Measurements from ENCODE around the gene EDRF1.

Gene EDRF1

GRCh38 chr10:125785791-125786190 is 66.3 kb downstream of the EDRF1 start:
- ChIA-PET CTCF (interaction anchor here (0.6 kb wide), 1 partner anchor 14 kb away, joined by 3 read pairs; no protein-coding TSS in a partner anchor), POLR2A (no interaction called here)
- H3K4me3 ChIP-seq (ENCODE audit: low read depth, low read length) = no peak overlapping the region
- no peak for DNase-seq (ENCODE audit: low read depth, low spot score)
- TF ChIP-seq CTCF (IDR thresholded peaks at IDR 0.05; ENCODE audit: insufficient read depth, low read length, missing control alignments) = no peak

DNA sequence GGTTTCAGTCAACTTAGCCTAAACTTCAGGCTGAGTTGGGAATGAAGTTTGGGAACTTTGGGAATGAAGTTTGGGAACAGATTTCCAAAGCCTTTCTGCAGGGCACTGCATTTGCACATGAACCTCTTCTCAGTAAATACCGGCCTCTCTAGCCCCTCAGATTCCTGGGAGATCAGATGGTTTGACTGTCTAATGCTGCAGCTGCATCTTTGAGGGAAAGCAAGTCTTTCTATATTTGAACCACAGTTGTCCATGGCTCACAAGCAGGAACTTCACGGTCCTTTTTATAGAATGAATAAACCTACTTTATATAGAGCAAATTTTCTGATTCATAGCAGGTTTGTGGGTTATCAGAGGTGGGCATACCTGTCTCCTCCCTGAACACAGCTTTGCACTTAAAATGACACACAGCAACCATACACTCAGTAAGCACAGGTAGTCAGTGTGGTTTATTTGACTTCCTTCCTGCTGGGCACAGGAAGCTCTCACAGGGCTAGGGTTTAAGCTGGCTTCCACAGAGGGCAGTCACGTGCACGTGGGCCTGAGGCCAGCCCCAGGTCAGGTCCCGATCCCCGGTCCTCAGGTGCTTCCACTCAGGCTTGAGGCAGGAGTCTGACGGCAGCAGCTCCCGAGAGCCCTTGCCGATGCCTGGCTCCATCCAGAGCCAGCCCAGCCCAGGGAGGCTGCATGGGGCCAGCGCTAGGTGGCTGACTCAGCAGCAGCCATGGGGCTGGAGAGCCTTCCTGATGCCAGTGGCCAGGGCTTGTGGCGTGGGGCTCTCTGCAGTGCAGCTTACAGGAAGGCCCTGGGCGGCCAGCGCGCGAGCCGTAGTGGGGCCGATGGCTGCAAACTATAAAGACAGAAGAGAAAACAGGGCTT is 68.9 kb downstream of the EDRF1 start:
- ChIA-PET POLR2A (no interaction called here), CTCF (no interaction called here)
- DNase-seq (ENCODE audit: low read depth, low spot score) = no peak
- TF ChIP-seq CTCF (IDR thresholded peaks at IDR 0.05; ENCODE audit: insufficient read depth, low read length, missing control alignments) = no peak
- H3K4me3 ChIP-seq (ENCODE audit: low read depth, low read length) = no peak overlapping the region

GRCh38 chr10:125792342-125793300 is 73.1 kb downstream of the EDRF1 start:
- ChIA-PET POLR2A (interaction anchor here (0.8 to 1.0 kb wide), 2 partner anchors 9 to 10 kb away, joined by 3 to 5 read pairs; no protein-coding TSS in a partner anchor), CTCF (no interaction called here)
- DNase-seq (ENCODE audit: low read depth, low spot score) = no peak
- no peak for TF ChIP-seq CTCF (IDR thresholded peaks at IDR 0.05; ENCODE audit: insufficient read depth, low read length, missing control alignments)
- no peak overlapping the region for H3K4me3 ChIP-seq (ENCODE audit: low read depth, low read length)

DNA sequence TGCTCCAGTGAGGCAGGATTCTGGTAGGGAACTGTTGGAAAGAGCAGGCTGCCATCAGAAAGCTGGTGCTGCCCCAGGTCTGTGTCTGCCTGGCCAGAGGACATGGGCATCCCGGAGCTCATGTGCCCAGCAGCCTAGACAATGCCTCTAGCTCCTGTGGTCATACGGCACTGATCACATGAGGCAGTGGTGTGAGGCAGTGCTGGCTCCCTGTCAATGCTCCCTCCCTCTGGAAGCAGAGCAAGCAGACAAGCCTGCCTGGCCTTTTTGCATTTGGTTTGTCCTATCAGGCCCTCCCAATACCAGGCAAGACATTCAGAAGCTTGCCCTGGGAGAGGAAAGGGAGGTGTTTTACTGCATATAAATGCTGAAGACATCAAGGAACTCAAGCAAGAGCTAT is 75.6 kb downstream of the EDRF1 start:
- no peak for TF ChIP-seq CTCF (IDR thresholded peaks at IDR 0.05; ENCODE audit: insufficient read depth, low read length, missing control alignments)
- no peak for DNase-seq (ENCODE audit: low read depth, low spot score)
- POLR2A ChIA-PET = no interaction called here
- CTCF ChIA-PET = interaction anchor here (0.7 kb wide), 1 partner anchor 11 kb away, joined by 3 read pairs; no protein-coding TSS in a partner anchor
- no peak overlapping the region for H3K4me3 ChIP-seq (ENCODE audit: low read depth, low read length)

DNA sequence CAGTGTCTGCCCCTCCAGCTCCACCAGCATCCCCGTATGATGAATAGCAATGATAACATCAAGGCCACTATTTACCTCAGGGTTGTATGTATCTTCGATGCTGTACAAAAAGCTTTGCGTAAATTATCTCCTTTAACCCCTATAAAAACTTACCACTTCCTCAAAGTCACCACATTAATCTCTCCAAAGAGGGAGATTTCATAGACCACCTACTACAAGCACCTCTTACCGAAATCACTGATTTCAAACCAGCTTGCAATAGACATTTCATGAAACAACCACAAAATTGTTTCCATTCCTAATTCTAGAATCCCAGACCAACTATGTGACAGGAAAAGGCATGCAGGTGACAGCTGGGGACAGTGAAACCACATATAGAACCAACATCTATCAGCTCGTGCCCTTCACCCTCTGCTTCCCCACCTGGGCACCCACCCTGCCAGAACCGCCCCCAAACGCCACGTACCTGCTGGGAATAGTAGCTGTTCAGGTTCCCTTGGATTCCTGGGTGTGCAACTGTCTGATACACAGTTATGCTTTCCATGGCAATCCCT is 76.2 kb downstream of the EDRF1 start:
- ChIA-PET CTCF (interaction anchor here (0.7 kb wide), 1 partner anchor 12 kb away, joined by 3 read pairs; no protein-coding TSS in a partner anchor), POLR2A (no interaction called here)
- no peak for DNase-seq (ENCODE audit: low read depth, low spot score)
- H3K4me3 ChIP-seq (ENCODE audit: low read depth, low read length) = no peak overlapping the region
- no peak for TF ChIP-seq CTCF (IDR thresholded peaks at IDR 0.05; ENCODE audit: insufficient read depth, low read length, missing control alignments)

Data from AG04449 (cell line).